RKO (cell line): ENCODE results near the gene SEC23A.
A peak's percentile ranks its signal among the peaks of the same experiment; 100 is the strongest.
"Not testable (repeated sequence)": the region's sequence is repeated elsewhere in the genome, so short reads cannot be mapped to it uniquely, and the experiment has no call there.

Experiments
- DNase-seq: peaks from one replicate; pipeline ENCODE4 v3.0.0-alpha.2; 2016; ENCODE audit warnings: low spot score

SEC23A gene

GRCh38 chr14:39029789-39030188, 73.2 kb downstream of the SEC23A start:
- DNase-seq = no peak

- DNase-seq = no peak
These were observed 74.4 kb downstream of the SEC23A start for GRCh38 chr14:39028620-39029019.

- DNase-seq = no peak
These were observed 77.0 kb downstream of the SEC23A start for GRCh38 chr14:39025810-39026627.

GRCh38 chr14:39025250-39025809, 77.7 kb downstream of the SEC23A start:
- no peak for DNase-seq

DNA sequence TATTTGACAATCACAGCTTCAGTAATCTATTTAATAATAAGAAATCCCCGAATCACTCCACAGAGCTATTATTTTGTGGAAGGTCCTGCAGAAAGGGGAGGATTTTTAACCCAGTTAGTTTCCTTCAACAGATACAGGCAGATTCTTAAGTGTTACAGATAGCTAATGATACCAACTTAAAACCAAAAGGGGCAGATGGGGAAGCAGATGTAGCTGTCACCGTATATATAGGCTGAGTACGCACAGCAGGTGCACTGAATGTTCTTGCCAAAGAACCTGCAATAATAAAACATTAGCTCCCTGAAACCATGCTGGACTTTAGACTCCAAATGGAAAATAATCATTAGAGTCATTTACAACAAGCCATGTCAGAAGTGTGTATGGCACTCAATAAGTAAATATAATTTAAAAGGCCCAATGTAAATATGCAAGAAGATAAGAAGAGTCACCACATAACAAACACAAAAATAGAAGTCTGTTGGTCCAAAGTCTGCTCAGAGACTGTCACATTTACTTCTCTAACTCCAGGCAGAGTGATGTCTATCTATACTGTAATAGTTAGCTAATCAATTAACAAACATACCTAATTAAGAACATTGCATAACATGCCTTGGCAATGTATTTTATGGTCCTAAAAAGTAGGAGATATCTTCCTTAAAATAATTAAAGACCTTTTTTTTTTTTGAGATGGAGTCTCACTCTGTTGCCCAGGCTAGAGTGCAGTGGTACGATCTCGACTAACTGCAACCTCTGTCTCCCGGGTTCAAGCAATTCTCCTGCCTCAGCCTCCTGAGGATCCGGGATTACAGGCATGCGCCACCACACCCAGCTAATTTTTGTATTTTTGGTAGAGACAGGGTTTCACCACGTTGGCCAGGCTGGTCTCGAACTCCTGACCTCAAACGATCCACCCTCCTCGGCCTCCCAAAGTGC, 78.8 kb downstream of the SEC23A start:
- no peak for DNase-seq

- not testable (repeated sequence) for DNase-seq
These were observed 85.7 kb downstream of the SEC23A start for GRCh38 chr14:39017096-39018016.

GRCh38 chr14:39016733-39017095, 86.3 kb downstream of the SEC23A start:
- no peak for DNase-seq

DNA sequence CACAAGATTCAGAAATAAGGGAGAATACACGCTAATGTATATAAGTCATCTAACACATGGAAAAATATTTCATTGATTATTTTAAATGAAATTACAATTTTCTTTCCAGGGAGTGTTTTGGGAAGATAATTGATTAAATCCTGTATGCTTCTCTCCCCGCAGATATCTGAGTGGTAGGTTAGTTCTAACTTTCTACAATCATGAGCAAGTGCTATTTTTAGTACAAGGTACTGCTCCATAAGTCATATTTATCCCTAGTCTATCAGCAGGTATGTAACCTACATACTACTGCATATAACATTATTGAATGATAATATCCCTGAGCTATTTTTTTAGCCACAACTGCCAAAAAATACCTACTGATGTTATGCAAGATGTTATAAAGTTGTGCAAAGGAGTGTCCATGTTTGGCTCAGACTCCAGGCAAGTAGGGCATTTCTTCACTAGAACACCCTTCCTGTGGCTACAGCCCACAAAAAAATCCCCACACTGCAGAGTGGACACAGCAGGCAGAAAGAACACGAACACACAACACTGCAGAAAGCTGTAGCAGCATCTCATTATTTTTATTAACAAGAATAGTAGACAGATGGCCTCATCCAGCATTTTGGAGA, 87.0 kb downstream of the SEC23A start:
- DNase-seq = no peak

DNA sequence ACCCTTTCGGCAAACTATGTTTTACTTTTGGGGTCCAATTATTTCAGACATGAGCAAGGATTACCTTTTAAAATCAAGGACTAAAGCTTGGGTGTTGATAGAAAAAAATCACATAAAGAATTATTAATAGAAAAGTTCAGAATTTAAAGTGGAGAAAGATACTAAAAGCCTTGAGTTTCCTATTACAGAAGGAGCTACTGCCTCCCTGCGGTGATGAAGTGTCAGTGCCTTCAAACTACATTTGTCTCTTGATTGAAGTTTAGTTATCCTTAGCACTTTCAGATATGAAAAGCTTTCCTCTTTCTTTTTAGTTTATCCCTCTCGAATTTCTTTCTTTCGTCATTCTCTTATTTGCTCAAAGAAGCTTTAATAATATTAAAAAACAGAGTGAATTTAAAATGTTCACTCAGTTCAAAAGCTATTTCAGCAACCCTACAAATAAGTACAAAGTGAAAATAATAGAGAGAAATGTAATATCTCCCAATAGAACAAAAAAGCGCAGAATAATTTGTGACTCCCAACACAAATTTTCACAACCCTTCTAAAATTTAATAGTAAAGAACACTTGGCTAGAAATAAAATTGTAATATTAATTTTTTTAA, 87.6 kb downstream of the SEC23A start:
- DNase-seq = peak; percentile 71

DNA sequence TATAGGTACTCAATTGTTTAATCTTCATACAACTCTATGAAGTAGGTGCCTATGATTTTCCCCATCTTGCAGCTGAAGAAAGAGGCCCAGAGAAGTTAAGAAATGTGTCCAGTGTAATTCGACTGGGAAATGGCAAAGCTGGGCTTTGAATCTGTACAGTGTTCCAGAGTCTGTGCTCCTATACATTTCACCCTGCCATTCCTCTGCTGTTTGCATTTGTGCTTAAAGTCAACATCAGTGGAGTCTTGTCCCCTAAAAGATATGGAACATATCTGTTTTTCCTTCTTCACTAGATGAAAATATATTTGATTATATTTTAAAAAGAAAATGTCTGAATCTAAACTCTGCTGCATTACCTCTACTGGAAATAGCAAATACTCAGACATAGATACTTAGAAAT, 88.6 kb downstream of the SEC23A start:
- no peak for DNase-seq

GRCh38 chr14:39008965-39009364, 94.1 kb downstream of the SEC23A start:
- DNase-seq = not testable (repeated sequence)

- DNase-seq = no peak
These were observed 96.2 kb downstream of the SEC23A start for GRCh38 chr14:39006721-39007410.

DNA sequence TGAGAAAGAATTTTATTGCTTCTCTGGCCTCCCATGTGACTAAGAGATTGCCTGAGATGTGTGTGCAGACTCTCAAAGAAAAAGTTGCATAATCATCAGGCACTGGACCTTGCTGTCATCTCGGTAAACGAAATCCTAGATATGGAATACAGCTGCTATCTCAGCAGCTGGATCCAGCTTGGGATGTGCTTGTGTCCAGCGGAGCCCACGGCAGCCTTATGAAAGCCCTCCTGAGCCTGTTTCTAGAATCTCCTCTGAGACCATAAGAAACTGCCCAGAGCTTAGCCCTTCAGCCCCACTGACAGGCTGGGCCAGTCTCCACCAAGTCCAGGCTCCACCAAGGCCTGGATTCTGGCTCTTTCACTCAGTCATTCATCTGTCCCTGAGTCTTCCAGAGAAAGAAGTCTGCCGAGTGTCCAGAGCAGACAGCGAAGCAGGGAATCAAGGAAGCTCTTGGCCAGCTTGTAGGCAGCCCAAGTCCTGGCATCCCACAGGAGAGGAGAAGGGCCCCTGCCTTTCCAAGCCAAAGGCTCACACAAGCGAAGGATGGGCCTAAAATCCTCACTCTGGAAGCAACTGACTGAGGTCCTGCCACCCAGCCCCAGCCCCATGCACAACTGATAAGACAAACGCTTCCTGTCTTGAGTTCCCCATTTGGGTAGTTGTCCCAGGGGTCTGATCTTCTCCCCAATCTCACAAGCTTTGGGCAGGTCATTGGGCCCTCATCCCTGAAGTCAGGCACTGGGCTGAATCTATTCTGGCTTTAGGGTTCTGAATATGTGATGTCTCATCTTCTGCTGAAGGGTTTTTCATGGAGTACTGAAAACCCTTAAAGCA, 97.8 kb downstream of the SEC23A start:
- DNase-seq = no peak

DNA sequence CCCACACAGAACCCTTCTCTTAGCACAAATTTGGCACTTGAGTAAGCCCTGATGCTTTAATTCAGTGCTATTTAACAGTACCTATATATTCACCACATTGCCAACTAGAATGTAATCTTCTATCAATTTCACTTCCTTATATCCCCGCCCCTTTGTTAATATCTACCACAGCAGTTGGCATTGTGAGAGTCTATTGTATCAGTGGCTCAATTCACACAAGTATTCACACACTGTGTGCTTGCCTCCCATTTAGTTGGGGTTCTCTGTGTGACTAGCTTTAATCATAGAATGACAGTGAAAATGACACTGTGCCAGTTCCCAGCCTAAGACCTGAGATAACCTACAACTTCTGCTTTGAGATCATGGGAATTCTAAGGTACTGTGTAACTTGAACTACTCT, 103.1 kb downstream of the SEC23A start:
- DNase-seq = no peak

DNA sequence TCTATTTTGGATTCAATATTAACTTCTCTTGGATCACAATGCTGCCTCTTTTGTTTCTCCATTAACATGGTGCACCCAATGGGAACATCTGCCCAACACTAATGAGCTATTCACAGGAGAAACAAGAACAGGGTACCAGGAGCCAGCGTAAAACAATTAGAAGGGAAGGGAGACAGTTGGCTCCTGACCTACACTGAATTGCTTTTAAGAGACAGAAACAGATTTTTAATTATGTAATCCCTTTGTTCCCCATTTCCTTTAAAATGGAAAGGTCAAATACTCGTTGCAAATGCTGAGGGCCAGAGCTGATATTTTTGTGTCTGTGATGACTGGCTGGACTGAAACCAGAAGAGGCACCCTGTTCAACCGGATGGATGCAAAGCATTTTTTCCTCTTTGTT, 108.3 kb downstream of the SEC23A start:
- no peak for DNase-seq

GRCh38 chr14:38993981-38994380, 109.1 kb downstream of the SEC23A start:
- no peak for DNase-seq

DNA sequence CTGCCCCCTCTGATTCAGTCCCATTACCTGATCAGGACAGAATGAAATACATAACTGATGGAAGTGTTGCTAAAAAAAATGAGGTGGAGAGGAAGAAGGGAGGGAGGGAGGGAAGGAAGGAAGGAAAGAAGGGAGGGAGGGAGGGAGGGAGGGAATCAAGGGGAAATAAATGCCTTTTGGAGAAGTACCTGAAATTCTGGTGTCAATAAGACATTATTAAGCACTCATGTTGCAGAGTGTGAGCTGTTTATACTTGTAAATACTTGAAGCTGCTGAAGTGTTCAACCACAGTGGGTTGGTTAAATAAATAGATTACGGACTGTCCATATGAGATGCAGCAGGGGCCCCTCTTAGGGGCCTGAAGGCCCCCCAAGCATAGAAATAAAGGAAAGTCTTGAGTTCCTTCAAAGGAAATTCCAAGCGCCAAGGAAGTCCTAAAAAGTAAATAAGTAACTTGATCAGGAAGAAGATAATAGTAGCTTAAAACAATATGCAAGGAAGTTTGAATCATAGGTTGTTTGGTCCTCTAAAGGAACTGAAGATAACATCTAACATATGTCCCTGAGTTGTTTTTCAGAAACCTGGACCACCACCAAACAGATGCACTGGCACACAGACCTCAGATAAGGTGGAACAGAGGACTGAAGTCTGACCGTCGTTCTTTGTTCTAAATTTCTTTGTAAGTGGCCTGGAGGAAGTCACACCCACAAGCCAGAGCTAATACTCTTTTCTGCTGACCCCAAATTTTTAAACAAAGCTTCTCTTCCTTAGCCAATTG, 110.8 kb downstream of the SEC23A start:
- no peak for DNase-seq

DNA sequence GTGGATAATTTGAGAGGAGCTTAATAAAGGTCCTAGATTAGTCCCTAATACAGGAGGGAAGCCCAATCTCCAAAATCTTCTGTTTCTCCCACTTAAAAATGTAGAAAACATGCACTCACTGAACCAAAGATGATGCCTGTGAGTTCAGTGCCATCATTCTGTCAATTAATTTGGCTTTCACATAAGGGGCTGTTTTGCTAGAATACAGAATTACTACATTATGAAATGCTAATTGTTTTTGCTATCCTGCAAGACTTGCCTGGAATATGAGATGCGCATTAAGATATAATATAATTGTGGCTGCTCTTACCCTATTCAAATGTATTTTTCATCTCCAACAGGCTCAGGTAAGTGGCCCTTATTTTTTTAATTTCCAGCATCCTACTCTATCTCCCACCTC, 111.7 kb downstream of the SEC23A start:
- no peak for DNase-seq
